ENCODE results near the gene LRRC36. TPM values are rescaled to one million over a fixed set of nuclear protein-coding genes. Genes with fewer than 3 reads are reported as not detected.
"Not testable (repeated sequence)": the region's sequence is repeated elsewhere in the genome, so short reads cannot be mapped to it uniquely, and the experiment has no call there.

The LRRC36 gene
- polyA plus RNA-seq, 1 experiment = not detected

- POLR2A ChIA-PET = no interaction called here
- DNase-seq (ENCODE audit: low read depth) = no peak
- H3K4me3 ChIP-seq (ENCODE audit: low read depth, low read length) = no peak overlapping the region
- peaks cover 6% of the 10 kb centered on the region for H3K27me3 ChIP-seq (ENCODE audit: control insufficient read depth, insufficient read depth, low read length)
- H3K36me3 ChIP-seq (ENCODE audit: control insufficient read depth, insufficient read depth, low read length) = no peaks in the 10 kb centered on the region
- CTCF ChIA-PET = no interaction called here
- no peak for TF ChIP-seq CTCF (IDR thresholded peaks at IDR 0.05; ENCODE audit: insufficient read depth, low read depth, low read length)
Observed at GRCh38 chr16:67370661-67371060, 44.0 kb downstream of the LRRC36 start.

GRCh38 chr16:67372664-67373063, 46.0 kb downstream of the LRRC36 start:
- DNase-seq (ENCODE audit: low read depth) = no peak
- Histone ChIP-seq H3K27me3 (ENCODE audit: control insufficient read depth, insufficient read depth, low read length) (peaks cover 6% of the 10 kb centered on the region), H3K36me3 (ENCODE audit: control insufficient read depth, insufficient read depth, low read length) (no peaks in the 10 kb centered on the region), H3K4me3 (ENCODE audit: low read depth, low read length) (no peak overlapping the region)
- CTCF ChIA-PET = interaction anchor here (0.6 to 3.2 kb wide), 16 partner anchors 13 to 131 kb away, joined by 3 to 13 read pairs (median 5); partner anchors contain the start of gene TPPP3
- POLR2A ChIA-PET = interaction anchor here (0.7 kb wide), 1 partner anchor 20 kb away, joined by 4 read pairs; the partner anchor contains the start of gene TPPP3
- TF ChIP-seq CTCF (IDR thresholded peaks at IDR 0.05; ENCODE audit: insufficient read depth, low read depth, low read length) = peak; percentile 51; the same call in 1 of the 2 replicates

- H3K36me3 ChIP-seq (ENCODE audit: control insufficient read depth, insufficient read depth, low read length); DNase-seq (ENCODE audit: low read depth); H3K4me3 ChIP-seq (ENCODE audit: low read depth, low read length); POLR2A ChIA-PET; H3K27me3 ChIP-seq (ENCODE audit: control insufficient read depth, insufficient read depth, low read length): not testable (repeated sequence)
- CTCF ChIA-PET = interaction anchor here (0.7 to 2.6 kb wide), 2 partner anchors 49 to 90 kb away, joined by 3 to 7 read pairs; no protein-coding TSS in a partner anchor
Observed at GRCh38 chr16:67376012-67376411, 49.4 kb downstream of the LRRC36 start.

- peaks cover 3% of the 10 kb centered on the region for H3K27me3 ChIP-seq (ENCODE audit: control insufficient read depth, insufficient read depth, low read length)
- POLR2A ChIA-PET = no interaction called here
- CTCF ChIA-PET = interaction anchor here (2.4 kb wide), 1 partner anchor 10 kb away, joined by 7 read pairs; no protein-coding TSS in a partner anchor
- no peak for TF ChIP-seq CTCF (IDR thresholded peaks at IDR 0.05; ENCODE audit: insufficient read depth, low read depth, low read length)
- no peak for DNase-seq (ENCODE audit: low read depth)
- H3K36me3 ChIP-seq (ENCODE audit: control insufficient read depth, insufficient read depth, low read length) = no peaks in the 10 kb centered on the region
- H3K4me3 ChIP-seq (ENCODE audit: low read depth, low read length) = no peak overlapping the region
Observed at GRCh38 chr16:67378642-67379041, 52.0 kb downstream of the LRRC36 start.

GRCh38 chr16:67383284-67383683, 56.7 kb downstream of the LRRC36 start:
- DNase-seq (ENCODE audit: low read depth) = no peak
- POLR2A ChIA-PET = no interaction called here
- CTCF ChIA-PET = interaction anchor here (0.7 to 2.5 kb wide), 5 partner anchors 8 to 82 kb away, joined by 3 to 8 read pairs (median 3); partner anchors contain the start of gene TPPP3

More at GRCh38 chr16:67383284-67383683, 56.7 kb downstream of the LRRC36 start:
- H3K4me3 ChIP-seq (ENCODE audit: low read depth, low read length) = no peak overlapping the region
- TF ChIP-seq CTCF (IDR thresholded peaks at IDR 0.05; ENCODE audit: insufficient read depth, low read depth, low read length) = no peak
- no peaks in the 10 kb centered on the region for H3K36me3 ChIP-seq (ENCODE audit: control insufficient read depth, insufficient read depth, low read length)
- peaks cover 3% of the 10 kb centered on the region for H3K27me3 ChIP-seq (ENCODE audit: control insufficient read depth, insufficient read depth, low read length)
